ENCODE measurements around the gene PRKAG2. TPM values are rescaled to one million over a fixed set of nuclear protein-coding genes. Genes with fewer than 3 reads are reported as not detected.

The PRKAG2 gene
- total RNA-seq, 1 donor = 42.7 TPM

DNA sequence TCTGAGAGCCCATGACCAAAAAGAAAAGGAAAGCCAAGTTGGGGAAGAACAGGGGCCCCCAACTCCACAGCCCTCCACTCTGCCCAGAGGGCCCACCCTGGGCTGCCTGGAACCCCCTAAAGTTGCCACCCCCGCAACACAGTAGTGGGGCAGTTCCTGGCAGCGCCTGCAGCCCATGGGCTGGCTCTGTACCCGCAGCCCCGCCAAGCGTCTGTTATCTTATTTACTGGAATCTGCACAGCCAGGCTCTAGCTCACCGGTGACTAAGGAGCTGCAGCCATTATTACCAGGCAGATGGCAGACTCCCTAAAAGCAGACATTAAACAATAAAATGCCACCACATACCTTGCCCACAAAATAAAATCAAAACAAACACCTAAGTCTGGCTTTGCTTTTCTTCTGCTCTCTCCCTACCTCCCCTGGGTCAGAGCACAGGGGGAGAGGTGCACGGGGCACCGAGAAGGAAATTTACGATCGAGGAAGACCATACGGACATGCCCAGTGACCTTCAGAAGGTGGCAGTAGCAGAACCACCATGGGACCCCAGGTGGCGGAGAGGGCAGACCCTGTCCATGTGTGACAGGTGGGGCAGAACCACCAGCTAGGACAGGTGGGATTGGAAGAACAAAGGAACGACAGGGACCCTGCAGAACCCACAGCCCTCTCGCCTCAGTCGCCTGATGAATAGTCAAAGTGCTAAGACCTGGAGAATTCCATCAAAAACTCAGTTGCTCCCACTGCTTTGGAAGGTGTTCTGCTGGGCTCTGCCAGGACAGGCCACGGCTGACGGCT is 66.3 kb downstream of the PRKAG2 start:
- Histone ChIP-seq H3K9me3 (ENCODE audit: low read depth, low read length) (no peaks in the 10 kb centered on the region), H3K27me3 (ENCODE audit: insufficient read depth, low read length) (no peaks in the 10 kb centered on the region), H3K4me3 (ENCODE audit: low read length) (no peak overlapping the region), H3K4me1 (ENCODE audit: insufficient read depth, low read length) (peaks cover 40% of the 10 kb centered on the region)

DNA sequence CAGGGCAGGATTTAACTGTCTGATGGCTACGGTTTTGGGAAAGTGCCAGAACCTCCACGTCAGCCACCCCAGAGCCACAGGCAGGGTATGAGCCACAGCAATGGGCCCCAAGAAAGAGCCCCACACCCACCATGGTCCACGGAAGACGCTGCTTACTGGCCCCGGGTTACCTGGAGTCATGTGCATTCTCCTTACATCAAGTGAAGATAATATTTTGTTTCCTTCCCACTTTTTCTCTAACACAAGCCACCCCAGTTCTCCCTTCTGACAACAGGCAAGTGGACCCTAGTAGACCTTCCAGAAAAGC is 67.1 kb downstream of the PRKAG2 start:
- no peaks in the 10 kb centered on the region for H3K9me3 ChIP-seq (ENCODE audit: low read depth, low read length)
- H3K27me3 ChIP-seq (ENCODE audit: insufficient read depth, low read length) = no peaks in the 10 kb centered on the region
- no peak overlapping the region for H3K4me3 ChIP-seq (ENCODE audit: low read length)
- peaks cover 48% of the 10 kb centered on the region for H3K4me1 ChIP-seq (ENCODE audit: insufficient read depth, low read length)

DNA sequence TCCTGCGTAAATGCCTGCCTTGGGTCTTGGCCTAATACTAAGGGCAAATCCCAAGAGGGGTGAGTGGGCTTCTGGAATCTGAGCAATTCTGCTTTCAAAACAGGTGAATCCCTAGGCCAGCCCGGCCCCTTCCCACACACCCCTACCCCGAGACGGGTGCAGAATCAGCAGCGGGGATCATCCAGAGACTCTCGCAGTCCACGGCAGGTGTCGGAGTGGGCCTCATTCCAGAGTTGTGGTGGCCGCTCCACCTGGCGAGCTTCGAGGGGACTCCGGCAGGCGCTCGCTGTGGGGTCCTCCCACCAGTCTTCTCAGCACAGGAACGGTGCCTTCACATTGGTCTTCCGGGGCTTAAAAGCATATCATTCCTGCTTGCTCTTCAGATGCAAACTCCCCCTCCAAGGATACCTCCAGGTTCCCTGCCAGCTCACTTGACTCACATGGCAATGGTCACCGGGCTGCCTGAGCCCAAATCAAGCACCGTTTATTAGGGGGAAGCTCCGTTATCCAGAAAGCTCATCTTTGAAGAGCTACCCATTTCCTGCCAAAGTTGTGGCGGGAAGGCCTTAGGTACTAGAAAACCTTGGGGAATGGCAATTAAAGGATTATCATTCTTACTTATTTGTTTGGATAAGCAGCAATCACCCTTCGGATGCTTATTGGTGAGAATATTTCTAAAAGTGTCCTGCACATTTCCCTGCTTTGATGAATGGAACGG is 67.6 kb downstream of the PRKAG2 start:
- H3K4me3 ChIP-seq (ENCODE audit: low read length) = no peak overlapping the region
- H3K4me1 ChIP-seq (ENCODE audit: insufficient read depth, low read length) = peaks cover 49% of the 10 kb centered on the region
- no peaks in the 10 kb centered on the region for H3K9me3 ChIP-seq (ENCODE audit: low read depth, low read length)
- H3K27me3 ChIP-seq (ENCODE audit: insufficient read depth, low read length) = no peaks in the 10 kb centered on the region

DNA sequence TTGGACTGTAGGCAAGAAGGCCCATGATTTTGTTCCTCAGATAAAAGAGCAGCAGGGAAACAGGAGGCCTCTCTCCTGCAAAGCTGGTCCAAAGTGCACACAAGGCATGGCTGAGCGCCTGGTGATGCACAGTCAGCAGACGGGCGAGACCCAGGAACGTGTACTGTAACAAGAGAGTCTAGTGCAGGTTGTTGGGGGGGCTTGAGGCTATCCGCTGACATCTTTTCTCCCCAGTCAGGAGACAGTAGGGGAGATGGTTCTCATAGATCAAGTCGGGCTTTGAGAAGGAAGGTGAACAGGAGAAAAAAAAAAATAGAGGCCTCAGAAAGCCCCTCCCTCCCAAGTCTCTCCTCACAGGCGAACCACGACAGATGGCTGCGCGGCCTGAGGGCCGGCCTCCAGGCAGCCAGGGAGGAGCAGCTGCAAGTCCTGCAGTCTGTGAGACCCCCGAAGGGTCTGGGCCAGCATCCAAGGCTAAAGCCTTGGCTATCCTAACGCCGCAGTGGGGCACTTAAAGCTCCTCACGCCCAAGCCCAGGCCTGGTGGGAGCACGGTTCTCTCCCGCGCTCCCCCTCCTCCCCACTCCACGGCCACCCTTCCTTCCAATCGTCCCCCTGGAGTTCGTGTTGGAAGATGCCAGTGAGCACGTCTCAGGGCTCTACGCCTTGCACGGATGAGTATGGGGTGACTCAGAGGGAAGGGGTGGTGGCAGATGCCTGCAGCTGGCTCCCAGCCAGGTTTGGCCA is 68.3 kb downstream of the PRKAG2 start:
- H3K9me3 ChIP-seq (ENCODE audit: low read depth, low read length) = no peaks in the 10 kb centered on the region
- H3K4me3 ChIP-seq (ENCODE audit: low read length) = no peak overlapping the region
- H3K27me3 ChIP-seq (ENCODE audit: insufficient read depth, low read length) = no peaks in the 10 kb centered on the region
- H3K4me1 ChIP-seq (ENCODE audit: insufficient read depth, low read length) = peaks cover 49% of the 10 kb centered on the region

DNA sequence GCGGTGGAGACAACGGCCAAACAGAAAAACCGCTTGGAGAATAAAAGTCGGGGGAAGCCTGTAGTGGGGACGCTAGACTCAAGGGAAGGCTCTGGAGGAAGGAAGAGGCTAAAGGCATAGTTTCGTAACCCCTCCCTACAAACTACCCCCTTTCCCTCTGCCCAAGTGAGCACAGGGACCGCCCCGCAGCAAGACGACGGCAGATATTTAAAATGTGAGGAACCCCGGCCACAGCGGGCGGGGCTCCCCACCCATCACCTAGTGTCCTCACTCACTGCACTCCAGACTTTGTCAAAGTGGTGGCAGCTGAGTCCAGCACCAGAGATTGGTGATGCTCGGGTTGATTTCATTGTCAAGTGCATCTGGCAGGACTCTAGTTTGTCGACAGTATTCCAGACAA is 69.1 kb downstream of the PRKAG2 start:
- Histone ChIP-seq H3K9me3 (ENCODE audit: low read depth, low read length) (no peaks in the 10 kb centered on the region), H3K27me3 (ENCODE audit: insufficient read depth, low read length) (no peaks in the 10 kb centered on the region), H3K4me1 (ENCODE audit: insufficient read depth, low read length) (peaks cover 49% of the 10 kb centered on the region), H3K4me3 (ENCODE audit: low read length) (no peak overlapping the region)

DNA sequence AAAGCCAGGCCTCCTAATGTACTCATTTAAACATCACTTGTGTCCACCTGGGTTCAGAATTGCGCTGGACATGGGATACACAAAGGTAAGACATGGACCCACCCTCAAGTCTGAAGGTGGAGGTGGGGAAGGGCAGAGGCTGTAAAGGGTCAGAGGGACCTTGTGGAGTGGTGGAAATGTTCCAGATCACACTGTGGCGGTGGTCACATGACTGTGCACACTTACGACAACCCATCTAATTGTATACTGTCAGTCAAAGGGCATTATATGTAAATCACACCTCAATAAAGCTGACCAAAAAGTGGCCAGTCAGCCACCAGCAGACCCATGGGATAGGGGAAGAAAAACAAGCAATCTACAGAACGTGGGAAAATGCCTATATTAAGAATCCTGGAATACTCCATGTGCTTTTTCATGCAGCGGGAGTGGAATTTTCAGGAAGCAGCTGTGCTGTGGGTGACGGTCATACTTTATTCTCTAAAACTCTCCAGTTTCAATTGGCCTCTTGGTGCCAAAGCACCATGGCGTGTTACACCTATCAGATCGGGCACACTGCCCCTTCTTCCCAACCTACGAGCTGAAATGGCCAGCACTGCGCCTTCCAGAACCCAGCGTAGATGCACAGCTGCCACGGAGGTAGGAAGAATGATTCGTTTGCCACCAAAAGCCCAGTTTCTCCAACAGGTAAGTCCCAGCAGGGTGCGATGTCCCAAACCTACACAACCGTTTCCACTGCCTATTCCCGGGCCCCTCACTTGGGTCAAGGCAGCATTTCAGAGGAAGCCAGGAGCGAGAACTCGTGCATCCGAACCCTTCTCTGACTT is 69.8 kb downstream of the PRKAG2 start:
- Histone ChIP-seq H3K9me3 (ENCODE audit: low read depth, low read length) (no peaks in the 10 kb centered on the region), H3K4me3 (ENCODE audit: low read length) (no peak overlapping the region), H3K4me1 (ENCODE audit: insufficient read depth, low read length) (peaks cover 49% of the 10 kb centered on the region), H3K27me3 (ENCODE audit: insufficient read depth, low read length) (no peaks in the 10 kb centered on the region)

DNA sequence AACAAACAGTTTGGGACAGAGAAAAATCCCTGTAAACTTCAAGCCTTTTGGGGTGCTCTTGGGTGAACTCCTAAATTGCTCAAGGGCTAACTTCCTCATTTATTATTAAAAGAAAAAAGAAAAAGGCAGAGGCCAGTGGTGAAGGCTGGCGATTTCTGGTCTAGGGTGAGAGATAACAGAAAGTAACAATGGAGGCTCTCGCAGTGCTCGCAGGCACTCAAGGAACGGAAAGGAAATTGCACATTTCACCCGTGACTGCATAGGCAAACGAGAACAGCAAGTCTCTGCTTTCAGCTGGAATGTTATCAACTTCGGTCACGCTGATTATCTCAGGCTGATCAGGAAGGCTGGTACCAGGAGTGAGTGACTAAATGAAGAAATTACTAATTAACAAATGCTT is 70.7 kb downstream of the PRKAG2 start:
- Histone ChIP-seq H3K9me3 (ENCODE audit: low read depth, low read length) (no peaks in the 10 kb centered on the region), H3K4me1 (ENCODE audit: insufficient read depth, low read length) (peaks cover 49% of the 10 kb centered on the region), H3K4me3 (ENCODE audit: low read length) (no peak overlapping the region), H3K27me3 (ENCODE audit: insufficient read depth, low read length) (no peaks in the 10 kb centered on the region)

DNA sequence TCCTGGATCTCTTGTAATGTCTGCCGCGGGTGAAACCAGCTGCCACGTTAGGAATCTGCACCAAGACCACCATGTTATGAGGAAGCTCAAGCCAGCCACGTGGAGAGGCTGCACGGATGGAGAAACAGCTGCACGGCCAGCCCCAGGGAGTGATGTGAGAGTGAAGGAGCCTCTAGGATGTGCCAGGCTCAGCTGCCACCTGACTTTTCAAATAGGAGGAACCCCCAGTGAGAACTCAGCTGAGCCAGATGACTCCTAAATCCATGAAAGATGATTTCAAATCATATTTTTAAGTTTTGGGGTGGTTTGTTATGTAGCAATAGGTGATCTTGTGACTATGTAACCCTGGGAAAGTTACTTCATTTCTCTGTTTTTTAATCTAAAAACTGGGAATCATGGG is 71.7 kb downstream of the PRKAG2 start:
- H3K9me3 ChIP-seq (ENCODE audit: low read depth, low read length) = no peaks in the 10 kb centered on the region
- H3K27me3 ChIP-seq (ENCODE audit: insufficient read depth, low read length) = no peaks in the 10 kb centered on the region
- H3K4me1 ChIP-seq (ENCODE audit: insufficient read depth, low read length) = peaks cover 49% of the 10 kb centered on the region
- H3K4me3 ChIP-seq (ENCODE audit: low read length) = no peak overlapping the region

DNA sequence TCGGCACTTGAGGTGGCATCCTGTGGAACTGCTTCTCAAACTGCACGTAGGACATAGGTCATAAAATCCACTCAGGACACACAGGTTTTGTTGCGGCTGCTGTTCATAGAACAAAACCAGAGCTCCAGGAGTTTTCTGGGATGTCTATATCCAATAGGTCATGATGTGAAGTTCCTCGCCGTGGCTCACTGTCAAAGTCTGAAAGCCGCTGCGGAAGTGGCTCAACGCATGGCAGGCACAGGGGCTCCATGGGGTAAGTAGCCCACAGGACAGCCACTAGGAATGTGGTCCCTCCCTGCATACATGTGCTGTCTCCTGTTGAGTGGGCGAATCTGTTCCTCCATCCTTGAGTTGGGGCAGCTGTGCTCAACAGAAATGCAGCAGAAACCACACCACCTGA is 72.2 kb downstream of the PRKAG2 start:
- H3K4me3 ChIP-seq (ENCODE audit: low read length) = no peak overlapping the region
- no peaks in the 10 kb centered on the region for H3K27me3 ChIP-seq (ENCODE audit: insufficient read depth, low read length)
- H3K4me1 ChIP-seq (ENCODE audit: insufficient read depth, low read length) = peaks cover 49% of the 10 kb centered on the region

DNA sequence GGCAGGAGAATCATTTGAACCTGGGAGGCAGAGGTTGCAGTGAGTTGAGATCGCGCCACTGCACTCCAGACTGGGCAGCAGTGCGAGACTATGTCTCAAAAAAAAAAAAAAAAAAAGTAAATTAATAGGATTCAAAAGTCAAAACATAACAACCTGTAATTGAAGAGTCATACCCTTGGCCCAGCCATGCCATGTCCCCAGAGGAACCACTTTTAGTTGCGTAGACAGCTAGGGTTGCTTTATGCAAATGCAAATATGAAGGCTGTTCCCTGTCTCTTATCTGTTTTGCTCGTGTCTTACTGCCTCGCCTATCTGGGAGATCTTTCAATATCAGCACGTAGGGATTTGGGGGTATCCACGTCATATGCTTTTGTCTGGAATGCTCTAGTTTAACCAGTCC is 73.1 kb downstream of the PRKAG2 start:
- H3K27me3 ChIP-seq (ENCODE audit: insufficient read depth, low read length) = no peaks in the 10 kb centered on the region
- H3K9me3 ChIP-seq (ENCODE audit: low read depth, low read length) = no peaks in the 10 kb centered on the region
- no peak overlapping the region for H3K4me3 ChIP-seq (ENCODE audit: low read length)
- H3K4me1 ChIP-seq (ENCODE audit: insufficient read depth, low read length) = peaks cover 43% of the 10 kb centered on the region

More for the DNA sequence above, 72.2 kb downstream of the PRKAG2 start:
- no peaks in the 10 kb centered on the region for H3K9me3 ChIP-seq (ENCODE audit: low read depth, low read length)

DNA sequence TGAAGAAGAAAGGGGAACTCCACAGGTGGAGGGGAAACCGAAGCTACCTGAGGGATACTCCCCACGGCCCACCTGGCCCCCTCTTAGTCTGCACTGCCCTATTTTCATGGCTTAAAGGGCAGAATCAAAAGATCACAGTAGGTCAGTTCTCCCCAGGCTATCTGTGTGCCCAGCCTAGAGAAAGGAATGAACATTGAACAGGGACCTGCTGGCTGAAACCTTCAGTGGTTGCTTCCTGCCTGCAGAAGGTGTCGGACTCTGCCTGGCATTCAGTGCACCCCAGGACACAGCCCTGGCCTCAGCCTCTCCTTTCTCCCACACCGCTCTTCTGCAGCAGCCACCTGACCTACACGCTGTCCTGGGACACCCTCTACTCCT is 74.5 kb downstream of the PRKAG2 start:
- Histone ChIP-seq H3K27me3 (ENCODE audit: insufficient read depth, low read length) (no peaks in the 10 kb centered on the region), H3K9me3 (ENCODE audit: low read depth, low read length) (no peaks in the 10 kb centered on the region), H3K4me3 (ENCODE audit: low read length) (no peak overlapping the region), H3K4me1 (ENCODE audit: insufficient read depth, low read length) (peaks cover 43% of the 10 kb centered on the region)

DNA sequence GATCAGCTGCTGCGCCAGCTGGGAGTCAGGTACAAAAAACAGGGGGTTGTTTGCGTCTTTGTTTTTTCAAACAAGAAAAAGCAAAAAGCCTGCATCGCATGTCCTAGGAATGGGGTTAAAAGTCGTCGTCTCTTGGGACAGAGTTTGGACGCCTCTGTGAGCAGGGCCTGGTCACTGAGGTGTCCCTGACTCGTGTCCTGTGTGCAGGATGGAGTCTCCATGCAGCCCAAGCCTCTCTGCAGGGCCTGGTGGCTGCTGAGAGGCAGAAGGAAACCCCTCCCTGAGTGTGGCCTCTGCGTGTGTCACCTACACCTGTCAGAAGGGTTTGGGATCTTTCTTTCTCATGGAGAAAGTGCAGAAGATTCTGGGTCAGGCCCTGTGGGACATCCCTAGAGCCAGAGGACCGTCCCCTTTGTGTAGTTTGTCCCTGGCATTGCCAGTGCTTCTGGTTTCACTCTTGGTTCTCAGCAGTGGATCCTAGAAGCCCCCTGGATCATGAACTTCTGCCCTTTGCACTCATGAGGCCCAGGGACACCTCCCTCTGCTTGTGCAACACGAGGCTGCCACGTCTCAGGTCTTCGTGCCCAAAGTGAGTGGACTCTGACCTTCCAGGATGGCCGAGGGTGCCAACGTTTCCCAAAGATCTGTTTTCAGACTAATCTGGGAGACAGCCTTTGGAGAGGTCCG is 75.0 kb downstream of the PRKAG2 start:
- H3K4me3 ChIP-seq (ENCODE audit: low read length) = no peak overlapping the region
- peaks cover 43% of the 10 kb centered on the region for H3K4me1 ChIP-seq (ENCODE audit: insufficient read depth, low read length)
- no peaks in the 10 kb centered on the region for H3K9me3 ChIP-seq (ENCODE audit: low read depth, low read length)
- no peaks in the 10 kb centered on the region for H3K27me3 ChIP-seq (ENCODE audit: insufficient read depth, low read length)

DNA sequence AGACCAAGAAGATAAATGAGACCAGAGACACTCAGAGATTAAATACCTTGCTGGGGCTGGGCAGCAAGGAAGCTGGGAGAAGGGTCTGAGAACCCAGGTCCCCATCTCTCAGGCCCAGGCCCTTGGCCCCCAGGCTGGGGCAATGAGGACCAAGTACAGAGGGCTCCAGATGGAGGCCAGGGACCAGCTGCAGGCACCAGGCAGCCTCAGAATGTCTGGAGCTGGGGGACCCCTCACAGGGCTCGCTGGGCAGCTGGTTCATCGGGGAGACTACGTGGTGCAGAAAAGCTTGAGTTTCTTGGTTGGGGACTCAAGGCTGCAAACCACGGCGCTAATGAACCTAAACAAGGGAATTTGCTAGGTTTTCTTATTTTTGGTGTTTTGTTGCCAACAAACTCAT is 75.6 kb downstream of the PRKAG2 start:
- Histone ChIP-seq H3K9me3 (ENCODE audit: low read depth, low read length) (no peaks in the 10 kb centered on the region), H3K27me3 (ENCODE audit: insufficient read depth, low read length) (no peaks in the 10 kb centered on the region), H3K4me1 (ENCODE audit: insufficient read depth, low read length) (peaks cover 43% of the 10 kb centered on the region), H3K4me3 (ENCODE audit: low read length) (no peak overlapping the region)

DNA sequence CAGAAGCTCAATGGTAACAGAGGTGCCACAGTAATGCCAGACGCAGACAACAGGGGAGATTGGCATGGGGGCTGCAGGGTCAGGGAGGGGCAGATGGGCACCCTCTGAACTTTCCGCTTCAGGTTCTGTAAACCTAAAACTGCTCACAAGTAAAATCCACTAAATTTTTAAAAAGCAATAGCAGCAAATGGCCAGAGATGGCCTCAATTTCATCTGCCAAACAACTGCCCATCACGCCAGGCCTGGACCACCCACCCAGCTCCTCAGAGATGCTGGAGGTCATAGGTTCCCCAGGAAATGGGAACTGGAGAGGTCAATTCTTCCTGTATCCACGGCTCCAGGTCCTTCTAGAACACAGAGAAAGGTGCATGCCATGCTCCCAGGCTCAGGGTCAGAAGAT is 76.1 kb downstream of the PRKAG2 start:
- H3K27me3 ChIP-seq (ENCODE audit: insufficient read depth, low read length) = no peaks in the 10 kb centered on the region
- H3K4me1 ChIP-seq (ENCODE audit: insufficient read depth, low read length) = peaks cover 43% of the 10 kb centered on the region
- H3K9me3 ChIP-seq (ENCODE audit: low read depth, low read length) = no peaks in the 10 kb centered on the region
- H3K4me3 ChIP-seq (ENCODE audit: low read length) = no peak overlapping the region

Measured in mononuclear cell (primary cell).